Measurements from ENCODE around the gene LZTR1.

Gene LZTR1

DNA sequence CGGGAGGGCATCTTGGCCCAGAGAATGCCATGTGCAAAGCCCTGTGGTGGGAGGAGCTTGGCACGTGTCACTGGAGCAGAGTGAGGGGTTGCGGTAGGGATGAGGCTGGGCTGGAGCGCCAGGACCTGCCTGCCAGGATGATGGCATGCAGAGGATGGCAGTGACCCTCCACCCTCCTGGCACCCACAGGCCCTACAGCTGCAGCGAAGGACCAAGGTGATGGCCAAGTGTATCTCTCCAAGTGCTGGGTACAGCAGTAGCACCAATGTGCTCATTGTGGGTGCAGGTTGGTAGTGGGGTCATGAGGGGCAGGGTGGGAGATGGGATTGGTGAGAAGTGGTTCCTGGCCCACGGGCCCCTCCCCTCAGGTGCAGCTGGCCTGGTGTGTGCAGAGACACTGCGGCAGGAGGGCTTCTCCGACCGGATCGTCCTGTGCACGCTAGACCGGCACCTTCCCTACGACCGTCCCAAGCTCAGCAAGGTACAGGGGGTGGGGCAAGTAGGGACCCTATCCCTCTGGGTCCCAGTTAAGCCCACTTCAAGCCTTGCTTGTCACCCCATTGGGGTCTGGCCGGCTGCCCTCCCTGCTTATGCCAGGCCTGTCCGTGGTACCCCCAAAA is 7.7 kb upstream of the LZTR1 start:
- peaks cover under 1 to 1% of the 10 kb centered on the region in 2 donors for H3K4me1 ChIP-seq (ENCODE audit: control insufficient read depth in 2 of 2, insufficient read depth in 2 of 2, low read length in 2 of 2)
- no peak overlapping the region for H3K27ac ChIP-seq (ENCODE audit: low read depth in 2 of 2, low read length in 2 of 2)
- H3K9me3 ChIP-seq (ENCODE audit: control insufficient read depth in 2 of 2, low read length in 2 of 2): no peaks in the 10 kb centered on the region
- no peaks in the 10 kb centered on the region for H3K27me3 ChIP-seq (ENCODE audit: control insufficient read depth in 2 of 2, insufficient read depth in 2 of 2, low read length in 2 of 2)
- no peak overlapping the region for H3K4me3 ChIP-seq (ENCODE audit: low read length in 2 of 2)
- H3K9ac ChIP-seq (ENCODE audit: low read depth in 1 of 2, low read length in 2 of 2): no peak overlapping the region
- H3K36me3 ChIP-seq (ENCODE audit: control insufficient read depth in 2 of 2, insufficient read depth in 2 of 2, low read length in 2 of 2): peaks cover 9 to 12% of the 10 kb centered on the region in 2 donors

DNA sequence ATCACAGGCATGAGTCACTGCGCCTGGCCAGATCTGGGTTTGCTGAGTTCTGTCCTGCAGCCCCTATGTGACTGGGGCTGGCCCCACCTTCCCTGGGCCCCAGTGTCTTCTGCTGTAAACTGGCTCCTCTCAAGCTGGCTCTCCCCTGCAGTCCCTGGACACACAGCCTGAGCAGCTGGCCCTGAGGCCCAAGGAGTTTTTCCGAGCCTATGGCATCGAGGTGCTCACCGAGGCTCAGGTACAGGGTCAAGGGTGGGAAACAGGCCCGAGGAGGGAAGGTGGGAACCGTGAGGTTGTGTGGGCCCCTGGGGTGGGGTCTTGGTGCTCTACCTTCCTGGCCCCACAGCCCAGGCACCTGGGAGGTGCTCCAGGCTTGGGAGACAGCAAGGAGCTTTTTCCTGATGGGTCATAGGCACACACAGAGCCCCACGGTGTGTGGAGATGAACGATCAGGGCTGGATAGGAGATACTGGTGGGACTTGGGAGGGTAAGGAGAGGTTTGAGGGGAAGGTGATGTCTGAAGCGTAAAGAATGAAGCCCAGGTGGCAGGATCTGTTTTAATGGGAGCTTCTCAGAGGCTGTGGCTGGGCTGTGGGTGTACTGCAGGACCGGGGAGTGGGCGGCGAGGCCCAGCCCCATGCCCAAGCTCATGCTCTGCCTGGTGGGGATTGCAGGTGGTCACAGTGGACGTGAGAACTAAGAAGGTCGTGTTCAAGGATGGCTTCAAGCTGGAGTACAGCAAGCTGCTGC is 6.4 kb upstream of the LZTR1 start:
- Histone ChIP-seq H3K9ac (ENCODE audit: low read depth in 1 of 2, low read length in 2 of 2) (no peak overlapping the region), H3K36me3 (ENCODE audit: control insufficient read depth in 2 of 2, insufficient read depth in 2 of 2, low read length in 2 of 2) (peaks cover 7 to 9% of the 10 kb centered on the region in 2 donors), H3K4me3 (ENCODE audit: low read length in 2 of 2) (no peak overlapping the region), H3K9me3 (ENCODE audit: control insufficient read depth in 2 of 2, low read length in 2 of 2) (no peaks in the 10 kb centered on the region), H3K27ac (ENCODE audit: low read depth in 2 of 2, low read length in 2 of 2) (no peak overlapping the region), H3K4me1 (ENCODE audit: control insufficient read depth in 2 of 2, insufficient read depth in 2 of 2, low read length in 2 of 2) (peaks cover 7 to 13% of the 10 kb centered on the region in 2 donors), H3K27me3 (ENCODE audit: control insufficient read depth in 2 of 2, insufficient read depth in 2 of 2, low read length in 2 of 2) (no peaks in the 10 kb centered on the region)

DNA sequence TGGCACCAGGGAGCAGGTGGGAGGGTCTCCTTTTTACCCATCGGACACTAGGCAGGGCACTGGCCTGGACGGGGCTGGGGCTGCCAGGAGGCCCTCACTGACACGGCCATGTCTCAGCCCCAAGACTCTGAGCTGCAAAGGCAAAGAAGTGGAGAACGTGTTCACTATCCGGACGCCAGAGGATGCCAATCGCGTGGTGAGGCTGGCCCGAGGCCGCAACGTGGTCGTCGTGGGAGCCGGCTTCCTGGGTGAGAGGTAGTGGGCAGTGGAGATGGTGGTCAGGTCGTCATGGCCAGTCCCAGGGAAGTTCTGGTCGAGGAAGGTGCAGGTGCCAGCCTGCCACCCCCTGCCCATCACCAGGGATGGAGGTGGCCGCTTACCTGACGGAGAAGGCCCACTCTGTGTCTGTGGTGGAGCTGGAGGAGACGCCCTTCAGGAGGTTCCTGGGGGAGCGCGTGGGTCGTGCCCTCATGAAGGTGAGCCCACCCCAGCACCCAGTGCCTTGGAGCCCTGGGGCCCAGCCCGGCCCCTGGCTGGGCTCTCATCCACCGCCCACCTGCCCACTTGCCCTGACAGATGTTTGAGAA is 5.7 kb upstream of the LZTR1 start:
- Histone ChIP-seq H3K9ac (ENCODE audit: low read depth in 1 of 2, low read length in 2 of 2) (no peak overlapping the region), H3K9me3 (ENCODE audit: control insufficient read depth in 2 of 2, low read length in 2 of 2) (no peaks in the 10 kb centered on the region), H3K27me3 (ENCODE audit: control insufficient read depth in 2 of 2, insufficient read depth in 2 of 2, low read length in 2 of 2) (no peaks in the 10 kb centered on the region), H3K36me3 (ENCODE audit: control insufficient read depth in 2 of 2, insufficient read depth in 2 of 2, low read length in 2 of 2) (peaks cover 7 to 9% of the 10 kb centered on the region in 2 donors), H3K27ac (ENCODE audit: low read depth in 2 of 2, low read length in 2 of 2) (no peak overlapping the region), H3K4me3 (ENCODE audit: low read length in 2 of 2) (no peak overlapping the region), H3K4me1 (ENCODE audit: control insufficient read depth in 2 of 2, insufficient read depth in 2 of 2, low read length in 2 of 2) (peaks cover 13 to 19% of the 10 kb centered on the region in 2 donors)

DNA sequence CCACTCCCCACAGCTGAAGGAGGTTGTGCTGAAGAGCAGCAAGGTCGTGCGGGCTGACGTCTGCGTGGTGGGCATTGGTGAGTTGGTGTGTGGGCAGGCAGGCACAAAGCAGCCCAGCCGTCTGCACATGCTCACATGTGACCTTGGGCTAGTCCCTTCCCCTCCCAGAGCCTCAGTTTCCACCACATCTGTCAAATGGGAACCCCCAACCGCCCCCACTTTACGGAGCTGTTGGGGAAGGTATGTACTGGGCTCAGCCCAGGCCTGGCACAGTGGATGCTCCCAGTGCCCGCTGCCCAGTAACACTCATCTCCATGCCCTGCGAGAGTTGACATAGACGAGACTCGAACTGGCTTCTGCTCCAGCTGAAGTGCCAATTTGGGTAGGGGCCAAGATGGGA is 5.1 kb upstream of the LZTR1 start:
- Histone ChIP-seq H3K9ac (ENCODE audit: low read depth in 1 of 2, low read length in 2 of 2) (no peak overlapping the region), H3K4me3 (ENCODE audit: low read length in 2 of 2) (no peak overlapping the region), H3K27me3 (ENCODE audit: control insufficient read depth in 2 of 2, insufficient read depth in 2 of 2, low read length in 2 of 2) (no peaks in the 10 kb centered on the region), H3K9me3 (ENCODE audit: control insufficient read depth in 2 of 2, low read length in 2 of 2) (no peaks in the 10 kb centered on the region), H3K36me3 (ENCODE audit: control insufficient read depth in 2 of 2, insufficient read depth in 2 of 2, low read length in 2 of 2) (peaks cover 7 to 9% of the 10 kb centered on the region in 2 donors), H3K27ac (ENCODE audit: low read depth in 2 of 2, low read length in 2 of 2) (no peak overlapping the region), H3K4me1 (ENCODE audit: control insufficient read depth in 2 of 2, insufficient read depth in 2 of 2, low read length in 2 of 2) (peaks cover 15 to 22% of the 10 kb centered on the region in 2 donors)

DNA sequence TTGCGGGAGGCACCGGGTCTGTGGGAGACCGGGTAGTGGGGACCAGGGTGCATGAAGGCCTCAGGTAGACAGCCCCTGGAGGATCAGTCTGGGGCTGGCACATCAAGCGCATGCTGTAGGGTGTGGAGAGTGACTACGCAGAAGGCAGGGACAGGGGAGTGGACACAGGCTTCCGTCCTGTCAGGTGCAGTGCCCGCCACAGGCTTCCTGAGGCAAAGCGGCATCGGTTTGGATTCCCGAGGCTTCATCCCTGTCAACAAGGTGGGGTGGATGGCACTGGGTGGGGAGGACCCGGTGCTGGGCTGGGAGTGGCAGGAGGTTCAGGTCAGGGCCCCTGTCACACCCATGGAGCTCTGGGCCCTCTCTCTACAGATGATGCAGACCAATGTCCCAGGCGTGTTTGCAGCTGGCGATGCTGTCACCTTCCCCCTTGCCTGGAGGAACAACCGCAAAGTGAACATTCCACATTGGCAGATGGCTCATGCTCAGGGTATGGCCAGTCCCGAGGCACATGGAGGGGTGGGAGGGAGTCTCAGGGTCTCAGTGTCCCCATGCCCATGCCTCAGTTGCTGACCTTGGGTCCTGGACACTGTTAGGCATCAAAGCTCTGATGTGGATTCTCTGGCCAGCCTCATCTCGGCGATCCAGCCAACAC is 4.5 kb upstream of the LZTR1 start:
- Histone ChIP-seq H3K9ac (ENCODE audit: low read depth in 1 of 2, low read length in 2 of 2) (no peak overlapping the region), H3K9me3 (ENCODE audit: control insufficient read depth in 2 of 2, low read length in 2 of 2) (no peaks in the 10 kb centered on the region), H3K36me3 (ENCODE audit: control insufficient read depth in 2 of 2, insufficient read depth in 2 of 2, low read length in 2 of 2) (peaks cover 7 to 9% of the 10 kb centered on the region in 2 donors), H3K4me3 (ENCODE audit: low read length in 2 of 2) (no peak overlapping the region), H3K4me1 (ENCODE audit: control insufficient read depth in 2 of 2, insufficient read depth in 2 of 2, low read length in 2 of 2) (peaks cover 16 to 24% of the 10 kb centered on the region in 2 donors), H3K27ac (ENCODE audit: low read depth in 2 of 2, low read length in 2 of 2) (no peak overlapping the region), H3K27me3 (ENCODE audit: control insufficient read depth in 2 of 2, insufficient read depth in 2 of 2, low read length in 2 of 2) (no peaks in the 10 kb centered on the region)

DNA sequence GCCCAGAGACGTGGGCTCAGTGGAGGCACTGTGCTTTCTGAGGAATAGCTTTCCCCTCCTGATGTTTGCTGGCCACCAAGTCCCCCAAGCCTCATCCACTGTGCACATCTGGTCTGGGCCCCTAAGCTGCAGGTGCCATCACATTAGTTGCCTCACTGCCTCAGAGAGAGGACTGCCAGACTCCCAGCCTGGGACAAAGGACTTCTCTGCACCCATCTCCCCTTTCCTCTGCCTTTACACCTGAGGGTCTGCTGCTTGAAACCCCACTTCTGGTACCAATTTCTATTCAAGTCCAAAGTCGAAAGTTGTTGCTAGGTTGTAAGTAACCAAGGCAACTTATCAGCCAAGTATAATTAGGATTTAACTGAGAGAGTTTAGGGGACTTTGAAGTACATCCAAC is 3.7 kb upstream of the LZTR1 start:
- Histone ChIP-seq H3K4me1 (ENCODE audit: control insufficient read depth in 2 of 2, insufficient read depth in 2 of 2, low read length in 2 of 2) (peaks cover 23 to 31% of the 10 kb centered on the region in 2 donors), H3K9ac (ENCODE audit: low read depth in 1 of 2, low read length in 2 of 2) (no peak overlapping the region), H3K27me3 (ENCODE audit: control insufficient read depth in 2 of 2, insufficient read depth in 2 of 2, low read length in 2 of 2) (no peaks in the 10 kb centered on the region), H3K4me3 (ENCODE audit: low read length in 2 of 2) (no peak overlapping the region), H3K36me3 (ENCODE audit: control insufficient read depth in 2 of 2, insufficient read depth in 2 of 2, low read length in 2 of 2) (peaks cover 7 to 9% of the 10 kb centered on the region in 2 donors), H3K27ac (ENCODE audit: low read depth in 2 of 2, low read length in 2 of 2) (no peak overlapping the region), H3K9me3 (ENCODE audit: control insufficient read depth in 2 of 2, low read length in 2 of 2) (no peaks in the 10 kb centered on the region)

DNA sequence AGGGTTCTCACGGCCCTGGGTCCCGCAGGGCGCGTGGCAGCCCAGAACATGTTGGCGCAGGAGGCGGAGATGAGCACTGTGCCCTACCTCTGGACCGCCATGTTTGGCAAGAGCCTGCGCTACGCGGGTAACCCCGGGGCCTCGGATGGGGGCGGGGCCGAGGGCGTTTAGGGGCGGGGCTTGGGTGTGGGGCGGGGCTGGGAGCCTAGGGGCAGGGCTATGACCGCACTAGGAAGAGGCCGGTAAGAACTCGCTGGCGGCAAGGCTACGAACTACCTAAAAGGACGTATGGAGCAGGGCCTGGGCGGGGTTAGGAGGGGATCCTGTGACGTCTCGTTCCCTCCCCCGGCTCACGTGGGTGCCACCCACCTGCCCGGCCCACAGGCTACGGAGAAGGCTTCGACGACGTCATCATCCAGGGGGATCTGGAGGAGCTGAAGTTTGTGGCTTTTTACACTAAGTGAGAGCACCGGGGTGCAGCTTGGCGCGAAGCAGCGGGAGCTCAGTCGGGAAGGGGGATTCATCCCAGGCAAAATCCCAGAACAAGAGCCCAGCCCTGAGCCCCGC is 2.8 kb upstream of the LZTR1 start:
- H3K4me3 ChIP-seq (ENCODE audit: low read length in 2 of 2): peak overlapping the region in 1 of 2 donors; percentile 46
- H3K9ac ChIP-seq (ENCODE audit: low read depth in 1 of 2, low read length in 2 of 2): peak overlapping the region; percentile 30 to 43
- H3K27me3 ChIP-seq (ENCODE audit: control insufficient read depth in 2 of 2, insufficient read depth in 2 of 2, low read length in 2 of 2): no peaks in the 10 kb centered on the region
- no peaks in the 10 kb centered on the region for H3K9me3 ChIP-seq (ENCODE audit: control insufficient read depth in 2 of 2, low read length in 2 of 2)
- peaks cover 7 to 9% of the 10 kb centered on the region in 2 donors for H3K36me3 ChIP-seq (ENCODE audit: control insufficient read depth in 2 of 2, insufficient read depth in 2 of 2, low read length in 2 of 2)
- peak overlapping the region in 1 of 2 donors; percentile 52 for H3K27ac ChIP-seq (ENCODE audit: low read depth in 2 of 2, low read length in 2 of 2)
- H3K4me1 ChIP-seq (ENCODE audit: control insufficient read depth in 2 of 2, insufficient read depth in 2 of 2, low read length in 2 of 2): peaks cover 25 to 34% of the 10 kb centered on the region in 2 donors

DNA sequence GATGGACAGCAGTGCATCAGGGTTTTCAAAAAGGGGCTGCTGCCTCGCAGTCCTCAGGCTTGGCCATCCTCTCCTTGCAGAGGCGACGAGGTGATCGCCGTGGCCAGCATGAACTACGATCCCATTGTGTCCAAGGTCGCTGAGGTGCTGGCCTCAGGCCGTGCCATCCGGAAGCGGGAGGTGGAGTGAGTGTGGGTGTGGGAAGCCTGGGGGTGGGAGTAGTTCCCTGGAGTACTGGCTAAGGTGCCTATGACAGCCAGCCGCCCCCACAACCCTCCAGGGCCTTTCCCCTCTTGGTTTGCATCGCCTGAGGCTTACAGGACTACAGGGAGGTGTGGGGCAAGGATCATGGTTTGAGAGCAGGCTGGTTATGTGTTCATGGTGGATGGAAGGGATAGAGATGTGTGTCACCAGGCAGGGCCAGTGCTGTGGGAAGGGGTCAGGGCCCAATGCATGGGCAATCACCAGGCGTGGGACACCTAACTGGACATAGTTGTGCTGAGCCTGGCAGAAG is 2.1 kb upstream of the LZTR1 start:
- H3K9me3 ChIP-seq (ENCODE audit: control insufficient read depth in 2 of 2, low read length in 2 of 2): no peaks in the 10 kb centered on the region
- H3K27me3 ChIP-seq (ENCODE audit: control insufficient read depth in 2 of 2, insufficient read depth in 2 of 2, low read length in 2 of 2): no peaks in the 10 kb centered on the region
- peaks cover 7 to 9% of the 10 kb centered on the region in 2 donors for H3K36me3 ChIP-seq (ENCODE audit: control insufficient read depth in 2 of 2, insufficient read depth in 2 of 2, low read length in 2 of 2)
- peak overlapping the region in 1 of 2 donors; percentile 52 for H3K27ac ChIP-seq (ENCODE audit: low read depth in 2 of 2, low read length in 2 of 2)
- H3K9ac ChIP-seq (ENCODE audit: low read depth in 1 of 2, low read length in 2 of 2): peak overlapping the region; percentile 30 to 43
- H3K4me1 ChIP-seq (ENCODE audit: control insufficient read depth in 2 of 2, insufficient read depth in 2 of 2, low read length in 2 of 2): peaks cover 25 to 34% of the 10 kb centered on the region in 2 donors
- H3K4me3 ChIP-seq (ENCODE audit: low read length in 2 of 2): peak overlapping the region in 1 of 2 donors; percentile 46

DNA sequence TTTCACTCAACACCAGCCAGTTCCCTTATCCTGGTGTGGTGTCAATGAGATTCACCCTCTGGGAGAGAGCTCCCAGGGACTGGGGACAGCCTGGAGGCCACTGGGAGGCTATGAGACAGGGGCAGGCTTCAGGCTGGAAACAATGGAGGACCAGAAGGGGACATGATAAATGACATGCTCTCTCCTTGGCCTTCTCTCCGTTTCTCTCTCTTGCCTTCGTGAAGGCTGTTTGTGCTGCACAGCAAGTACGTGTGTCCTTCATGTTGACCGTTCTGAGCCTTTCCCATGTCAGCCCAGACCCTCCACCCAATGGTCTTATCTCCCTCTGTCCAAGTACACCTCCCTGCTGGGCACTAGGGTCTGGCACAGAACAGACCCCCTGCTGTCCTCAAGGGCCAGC is 1.6 kb upstream of the LZTR1 start:
- H3K27me3 ChIP-seq (ENCODE audit: control insufficient read depth in 2 of 2, insufficient read depth in 2 of 2, low read length in 2 of 2): no peaks in the 10 kb centered on the region
- no peak overlapping the region for H3K4me3 ChIP-seq (ENCODE audit: low read length in 2 of 2)
- no peak overlapping the region for H3K9ac ChIP-seq (ENCODE audit: low read depth in 1 of 2, low read length in 2 of 2)
- peaks cover 25 to 34% of the 10 kb centered on the region in 2 donors for H3K4me1 ChIP-seq (ENCODE audit: control insufficient read depth in 2 of 2, insufficient read depth in 2 of 2, low read length in 2 of 2)
- no peak overlapping the region for H3K27ac ChIP-seq (ENCODE audit: low read depth in 2 of 2, low read length in 2 of 2)
- H3K36me3 ChIP-seq (ENCODE audit: control insufficient read depth in 2 of 2, insufficient read depth in 2 of 2, low read length in 2 of 2): peaks cover 4 to 9% of the 10 kb centered on the region in 2 donors
- H3K9me3 ChIP-seq (ENCODE audit: control insufficient read depth in 2 of 2, low read length in 2 of 2): no peaks in the 10 kb centered on the region

Measured in mucosa of rectum (tissue), 2 donors.